HG02943 (cell line): ENCODE data around the gene GPATCH2.
"Not testable (repeated sequence)": the region's sequence is repeated elsewhere in the genome, so short reads cannot be mapped to it uniquely, and the experiment has no call there.

Source experiments
- ATAC-seq: cut with Tn5 transposase; IDR thresholded peaks from one replicate; pipeline ENCODE4 v1.9.1; 2021; ENCODE audit warnings: mild to moderate bottlenecking, low read depth, moderate library complexity; ENCODE audit not compliant: unreplicated experiment

GPATCH2 gene

DNA sequence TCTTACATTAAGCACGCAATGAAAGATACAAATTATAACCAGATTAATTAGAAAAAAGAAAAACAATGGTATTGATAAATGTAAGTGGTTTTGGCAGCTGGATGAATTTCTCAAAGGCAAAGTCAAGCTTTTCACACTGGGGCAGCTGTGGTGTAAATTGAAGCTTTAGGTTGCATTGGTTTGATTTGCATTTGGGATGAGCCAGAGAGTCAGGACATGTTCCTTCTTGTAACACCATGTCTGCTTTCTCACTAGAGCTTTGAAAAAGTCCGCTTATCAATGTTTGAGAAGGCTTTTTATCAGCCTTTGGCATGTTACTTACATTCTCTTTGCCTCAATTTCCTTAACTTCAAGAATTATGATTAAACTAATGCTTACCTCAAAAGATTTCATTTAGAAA is 173.9 kb downstream of the GPATCH2 start:
- no peak for ATAC-seq

DNA sequence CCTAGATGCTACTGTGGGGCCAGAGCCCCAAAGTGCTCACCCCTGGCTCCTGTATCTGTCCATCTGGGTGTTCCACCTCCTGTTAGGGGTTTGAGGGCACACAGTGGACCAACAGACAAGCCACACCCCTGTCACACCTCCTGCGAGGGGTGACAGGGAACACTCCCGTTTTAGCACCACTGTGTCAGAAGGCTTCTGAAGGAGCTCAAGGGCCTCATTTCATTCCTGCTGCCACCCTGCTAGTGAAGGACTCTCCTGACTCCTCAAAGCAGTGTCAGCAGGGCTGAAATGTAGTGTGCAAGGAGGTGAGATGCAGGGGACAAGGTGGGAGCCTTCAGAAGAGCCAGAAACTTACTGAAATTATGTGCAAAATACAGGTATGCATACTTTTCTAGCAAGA is 174.6 kb downstream of the GPATCH2 start:
- ATAC-seq, result no peak

DNA sequence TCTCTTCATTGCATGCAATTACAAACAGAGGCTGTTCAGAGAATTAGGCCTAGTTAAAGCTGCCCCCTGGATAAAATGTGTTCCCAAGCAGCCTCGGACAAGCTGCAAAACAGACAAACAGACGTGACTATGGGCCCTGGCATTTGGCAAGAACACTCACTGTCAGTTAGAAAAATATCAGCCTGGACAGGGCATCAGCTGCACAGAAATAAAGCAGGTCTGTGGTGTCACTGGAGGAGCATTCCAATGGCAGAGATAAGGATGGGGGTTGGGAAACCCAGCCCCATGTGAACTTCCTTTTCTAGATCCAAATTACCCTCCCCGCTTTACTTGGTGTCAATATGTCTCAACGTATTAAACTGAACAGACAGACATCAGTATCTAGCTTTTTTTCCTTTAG is 177.1 kb downstream of the GPATCH2 start:
- no peak for ATAC-seq

DNA sequence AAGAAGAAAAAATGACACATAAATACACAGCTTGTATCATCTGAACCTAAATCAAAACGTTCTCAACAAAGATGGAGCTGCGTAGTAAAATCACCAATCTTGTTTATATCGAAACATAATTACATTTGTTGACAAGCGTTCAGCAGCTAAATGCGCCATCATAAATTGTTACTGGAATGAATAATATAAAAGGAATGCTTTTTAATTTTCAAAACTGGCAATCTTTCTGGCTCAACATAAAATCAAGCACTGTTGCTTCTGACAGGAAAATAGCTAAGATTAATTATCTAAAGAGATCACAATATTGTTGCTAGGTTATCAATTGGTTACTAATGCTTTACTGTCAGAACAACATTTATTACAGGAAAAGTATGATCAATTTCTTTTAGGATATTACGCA is 181.5 kb downstream of the GPATCH2 start:
- ATAC-seq, result no peak

DNA sequence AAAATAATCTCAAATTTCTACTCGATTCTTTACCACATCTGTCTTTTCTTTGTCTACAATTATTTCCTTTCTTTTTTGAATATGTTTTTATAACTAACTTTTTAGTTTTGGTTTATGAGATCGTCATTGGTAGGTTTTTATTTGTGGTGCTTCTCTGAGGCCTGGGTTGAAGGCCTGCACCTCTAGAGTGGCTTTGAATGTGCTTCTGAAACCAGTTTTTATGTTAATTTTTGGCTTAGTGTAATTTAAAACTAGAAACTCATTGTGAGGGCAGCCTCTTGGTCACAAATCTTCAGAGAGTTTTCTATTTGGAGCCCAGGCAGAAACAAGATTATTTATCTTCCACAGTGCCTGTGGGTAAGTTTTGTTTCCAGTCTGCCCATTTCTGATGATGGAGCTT is 187.0 kb downstream of the GPATCH2 start:
- ATAC-seq, result no peak

DNA sequence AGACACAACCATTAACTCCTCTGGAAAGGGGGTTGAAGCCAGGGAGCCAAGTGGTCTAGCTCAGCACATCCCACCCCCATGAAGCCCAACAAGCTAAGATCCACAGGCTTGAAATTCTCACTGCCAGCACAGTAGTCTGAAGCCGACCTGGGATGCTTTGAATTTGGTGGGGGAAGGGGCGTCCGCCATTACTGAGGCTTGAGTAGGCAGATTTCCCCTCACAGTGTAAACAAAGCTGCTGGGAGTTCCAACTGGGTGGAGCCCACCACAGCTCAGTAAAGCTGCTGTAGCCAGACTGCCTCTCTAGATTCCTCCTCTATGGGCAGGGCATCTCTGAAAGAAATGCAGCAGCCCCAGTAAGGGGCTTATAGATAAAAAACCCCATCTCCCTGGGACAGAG is 193.5 kb downstream of the GPATCH2 start:
- ATAC-seq, result no peak

DNA sequence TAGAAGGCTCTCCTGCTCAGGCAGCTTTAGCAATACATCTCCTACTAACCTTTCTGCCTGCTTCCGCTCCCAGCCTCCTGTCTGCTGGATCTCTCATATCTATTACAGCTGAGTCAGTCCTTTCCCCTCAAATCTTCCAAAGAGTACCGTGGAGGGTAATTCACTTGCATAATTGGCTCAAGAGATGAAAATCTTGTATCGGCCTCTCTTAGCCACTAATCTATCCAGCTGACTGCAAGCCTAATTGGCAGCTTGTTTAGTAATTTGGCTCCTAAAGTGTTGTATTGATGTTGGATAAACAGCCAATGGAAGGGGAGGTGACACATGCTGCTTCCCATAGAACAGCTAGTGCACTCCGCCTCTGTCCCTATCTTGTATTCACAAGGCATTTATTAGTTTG is 195.7 kb downstream of the GPATCH2 start:
- no peak for ATAC-seq

DNA sequence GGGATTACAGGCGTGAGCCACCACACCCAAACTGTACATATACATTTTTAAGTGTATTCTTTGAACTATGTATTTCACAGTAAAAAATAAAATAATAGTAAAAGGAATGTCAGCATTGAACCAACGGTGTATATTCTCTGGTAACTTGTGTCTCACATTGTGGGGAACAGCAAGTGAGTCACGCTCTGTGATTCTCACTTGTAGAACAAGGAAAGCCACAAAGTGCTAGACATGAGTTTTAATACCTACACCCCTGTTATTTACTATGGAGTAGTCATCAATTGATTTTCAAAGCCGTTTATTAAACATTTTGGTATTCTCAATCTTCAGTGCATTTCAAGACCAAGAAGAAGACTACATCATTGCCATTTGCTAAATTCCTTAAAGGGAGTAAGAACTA is 197.2 kb downstream of the GPATCH2 start:
- ATAC-seq, result no peak

DNA sequence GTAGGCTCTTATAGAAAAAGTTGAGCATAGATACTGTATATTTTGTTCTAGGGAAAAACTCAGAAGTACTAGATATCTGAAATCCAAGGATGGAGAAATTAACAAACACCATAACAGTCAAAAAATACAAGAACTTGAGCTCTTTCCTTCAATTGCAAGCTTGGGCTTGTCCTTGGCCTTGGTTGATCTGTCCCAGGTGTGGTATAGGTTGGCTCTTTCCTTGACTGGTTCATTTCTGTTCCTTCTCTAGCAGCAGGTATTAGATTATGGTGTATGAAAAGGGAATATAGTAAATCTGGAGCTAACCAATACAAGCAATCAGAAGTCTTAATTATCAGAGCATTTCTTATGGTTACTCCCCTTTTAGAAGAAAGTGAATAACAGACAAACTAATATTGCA is 198.6 kb downstream of the GPATCH2 start:
- no peak for ATAC-seq

DNA sequence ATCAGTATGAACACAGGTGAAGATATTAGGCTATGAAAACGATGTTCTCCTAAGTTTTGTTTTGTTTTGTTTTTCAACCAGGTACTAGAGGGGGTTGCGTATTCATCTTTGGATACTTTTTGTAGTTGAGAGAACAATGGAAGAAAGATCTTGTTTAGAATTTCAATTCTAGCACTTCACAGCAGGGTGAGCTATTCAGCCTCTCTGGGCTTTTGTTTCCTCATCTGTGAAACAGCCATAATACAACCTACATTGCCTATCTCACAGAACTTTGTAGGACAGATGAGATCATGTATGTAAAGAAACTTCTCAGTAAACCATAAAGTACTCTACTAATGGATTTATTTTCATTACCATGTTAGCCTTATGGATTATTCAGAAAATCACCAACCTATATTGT is 199.5 kb downstream of the GPATCH2 start:
- no peak for ATAC-seq

DNA sequence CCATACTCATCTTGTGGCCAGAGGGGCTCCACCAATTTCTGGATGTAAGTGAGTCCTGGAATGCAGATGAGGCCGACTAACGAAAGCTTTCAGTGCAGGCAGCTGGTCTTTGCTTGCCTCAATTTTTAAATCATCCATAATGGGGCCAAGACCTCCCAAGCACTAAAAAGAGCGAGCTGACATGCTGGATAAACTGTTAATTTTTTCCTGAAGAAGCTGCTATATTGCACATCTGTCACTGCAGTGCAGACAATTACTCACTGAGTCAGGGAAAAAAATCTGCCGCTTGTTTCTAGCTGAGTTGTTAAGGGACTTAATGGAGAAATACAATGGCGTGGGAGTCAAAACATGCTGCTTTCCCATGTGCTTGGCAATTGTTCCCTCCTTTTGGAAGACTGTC is 205.5 kb downstream of the GPATCH2 start:
- no peak for ATAC-seq

DNA sequence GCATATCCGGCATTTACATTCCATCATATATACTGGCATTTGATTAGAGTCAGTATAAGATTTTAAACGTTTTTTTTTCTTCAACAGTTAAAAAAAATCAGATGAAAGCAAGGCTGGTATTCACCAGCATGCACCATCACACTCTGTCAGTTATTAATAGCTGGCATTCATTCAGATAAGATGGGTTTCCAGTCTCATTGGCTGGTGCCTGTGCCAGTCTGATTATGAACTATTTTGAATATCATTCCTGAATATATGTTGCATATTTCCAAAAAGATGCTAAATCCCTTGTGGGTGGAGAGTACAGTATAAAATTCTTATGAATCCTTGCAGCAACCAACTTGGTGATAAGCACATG is 211.7 kb downstream of the GPATCH2 start:
- no peak for ATAC-seq

DNA sequence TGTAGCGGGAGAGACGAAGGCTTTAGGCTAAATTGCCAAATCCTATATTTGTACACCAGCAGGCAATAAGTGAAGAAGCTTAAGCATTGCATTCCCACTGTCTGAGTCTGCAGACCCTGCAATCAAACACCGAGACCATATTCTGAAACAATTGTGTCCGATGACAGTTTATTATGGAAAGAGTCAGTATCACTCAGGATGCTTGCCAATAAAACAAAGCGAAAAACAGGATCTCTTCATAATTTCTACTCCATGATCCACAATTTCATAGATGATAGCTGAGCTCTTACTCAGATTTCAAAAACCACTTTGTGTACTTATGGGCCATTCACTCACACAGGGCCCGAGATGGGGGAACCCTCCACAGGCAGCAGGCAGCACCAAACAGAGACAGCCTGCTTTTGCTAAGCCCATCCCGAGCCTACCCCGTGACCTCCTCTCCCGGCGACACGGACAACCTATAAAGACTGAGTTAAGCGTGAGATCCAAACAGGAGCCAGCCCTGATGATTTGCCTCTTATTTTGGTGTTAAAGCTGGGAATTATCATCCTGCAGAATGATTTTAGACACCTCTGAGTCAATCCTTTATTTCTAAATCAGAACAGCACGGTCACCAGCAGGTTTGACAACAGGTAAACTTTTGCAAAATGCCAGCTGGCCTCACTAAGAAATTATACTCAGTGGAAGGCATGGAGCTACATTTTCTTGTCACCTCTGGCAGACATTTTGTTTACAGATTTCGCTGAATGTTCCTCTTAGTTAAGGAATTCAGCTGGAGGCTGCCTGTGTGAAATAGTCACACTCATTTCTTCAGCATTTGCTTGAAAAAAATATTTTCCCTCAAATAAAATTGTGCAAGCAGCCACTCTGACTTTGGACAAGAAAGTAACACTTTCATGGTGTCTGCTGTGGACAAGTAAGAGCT is 212.4 kb downstream of the GPATCH2 start:
- ATAC-seq, result no peak

DNA sequence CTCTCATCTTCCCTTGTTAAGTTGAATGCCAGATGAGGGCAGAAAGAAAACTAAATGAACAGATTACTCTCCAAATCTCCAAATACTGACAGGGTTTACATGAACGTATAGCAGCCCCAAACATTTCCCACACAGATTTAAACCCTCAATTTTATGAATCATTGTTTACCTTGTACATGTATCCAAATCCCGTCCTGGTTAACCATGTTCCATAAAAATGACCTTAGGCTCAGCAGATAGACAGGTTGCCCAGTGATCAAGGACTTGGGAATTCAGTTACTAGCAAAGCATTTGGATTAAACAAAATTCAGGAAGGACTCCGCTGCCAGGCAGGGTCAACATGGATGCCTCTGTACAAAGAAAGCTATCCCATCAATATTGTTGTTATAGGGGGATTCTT is 213.5 kb downstream of the GPATCH2 start:
- no peak for ATAC-seq

DNA sequence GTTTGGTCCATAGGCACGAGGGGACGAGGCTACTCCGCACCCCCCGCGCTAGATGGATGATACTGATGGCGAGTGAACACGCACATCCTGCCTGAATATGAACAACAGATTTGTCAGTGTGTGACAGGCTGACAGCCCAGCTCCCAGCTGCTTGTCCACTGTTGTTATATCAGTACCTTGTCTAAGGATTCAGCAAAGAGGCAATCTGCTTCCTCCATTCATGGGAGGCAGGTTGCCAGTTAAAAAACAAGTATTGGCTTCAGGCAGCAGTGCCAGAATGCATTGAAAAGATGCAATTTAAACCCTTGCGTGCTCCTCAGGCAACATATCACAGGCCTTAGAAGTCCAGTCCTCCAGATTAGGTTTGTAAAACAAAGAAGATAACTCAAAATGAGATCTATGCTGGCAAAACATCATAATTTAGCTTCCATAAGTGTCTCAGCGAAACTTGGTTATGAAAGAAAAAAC is 223.3 kb downstream of the GPATCH2 start:
- no peak for ATAC-seq

DNA sequence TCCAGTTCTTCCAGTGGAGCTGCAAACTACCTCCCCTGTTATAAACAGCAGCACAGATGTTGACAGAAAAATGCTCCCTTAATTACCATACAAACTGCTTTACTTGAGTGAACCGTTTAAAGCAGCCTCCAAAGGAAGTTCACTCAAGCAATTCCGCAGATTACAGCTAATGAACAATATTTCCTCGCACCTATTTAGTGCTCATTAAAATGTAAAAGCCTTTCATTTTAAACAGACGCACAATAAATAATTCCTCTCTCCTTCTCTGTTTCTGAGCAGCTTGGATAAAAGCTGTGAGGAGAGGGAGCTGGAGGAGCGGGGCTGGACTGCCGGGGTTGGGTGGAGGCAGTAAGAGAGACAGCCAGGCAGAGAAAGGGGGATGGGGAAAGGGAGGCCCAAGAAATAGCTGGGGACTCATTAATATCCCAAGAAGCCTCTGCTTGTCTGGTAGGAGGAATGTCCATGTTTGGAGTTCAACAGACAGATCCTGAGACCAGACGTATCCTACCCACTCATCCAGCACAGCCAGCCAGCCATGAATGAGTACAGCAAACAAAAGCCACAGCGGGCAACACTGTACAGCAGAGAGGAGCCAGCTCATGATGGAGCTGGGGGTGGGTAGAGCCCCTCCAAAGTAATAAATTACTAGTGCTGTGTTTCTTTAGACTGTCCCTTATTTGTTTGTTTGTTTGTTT is 227.7 kb downstream of the GPATCH2 start:
- ATAC-seq, result no peak

DNA sequence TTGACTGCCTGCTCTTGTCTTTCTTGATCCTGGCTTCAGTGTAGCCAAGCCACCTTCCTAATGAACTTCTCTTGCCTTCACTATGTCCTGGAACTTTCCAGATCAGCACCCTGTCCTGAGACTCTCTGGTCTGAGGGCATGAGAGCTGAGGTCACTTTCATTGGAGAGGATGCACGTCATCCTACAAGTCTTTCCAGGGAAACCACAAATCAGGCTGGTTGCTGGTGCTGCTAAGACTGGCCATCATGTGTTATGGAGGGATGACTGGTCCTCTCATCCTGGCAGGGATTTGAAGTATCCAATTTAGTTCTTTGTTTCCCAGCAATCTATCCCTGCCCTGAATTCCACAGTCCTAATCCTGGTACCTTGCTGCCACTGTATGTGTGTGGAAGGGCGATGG is 228.6 kb downstream of the GPATCH2 start:
- no peak for ATAC-seq

DNA sequence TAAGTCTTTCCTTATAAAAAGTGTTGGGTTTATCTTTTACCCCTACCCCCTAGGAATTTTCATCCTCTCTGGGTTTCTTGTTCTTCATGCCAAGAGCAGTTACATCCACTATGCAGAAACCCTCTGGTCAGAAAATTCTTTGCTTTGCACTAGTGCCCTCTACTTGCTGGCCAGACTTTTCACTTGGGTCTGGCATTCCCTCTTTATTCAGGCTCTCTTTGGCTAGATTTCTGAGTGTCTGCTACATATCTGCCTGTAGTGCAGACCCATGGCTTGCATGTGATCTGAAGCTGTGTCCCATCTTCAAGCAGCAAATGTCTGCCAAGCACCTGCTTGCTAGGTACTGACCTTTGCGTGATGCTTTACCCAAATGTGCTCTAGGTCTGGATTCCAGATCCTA is 237.0 kb downstream of the GPATCH2 start:
- no peak for ATAC-seq

DNA sequence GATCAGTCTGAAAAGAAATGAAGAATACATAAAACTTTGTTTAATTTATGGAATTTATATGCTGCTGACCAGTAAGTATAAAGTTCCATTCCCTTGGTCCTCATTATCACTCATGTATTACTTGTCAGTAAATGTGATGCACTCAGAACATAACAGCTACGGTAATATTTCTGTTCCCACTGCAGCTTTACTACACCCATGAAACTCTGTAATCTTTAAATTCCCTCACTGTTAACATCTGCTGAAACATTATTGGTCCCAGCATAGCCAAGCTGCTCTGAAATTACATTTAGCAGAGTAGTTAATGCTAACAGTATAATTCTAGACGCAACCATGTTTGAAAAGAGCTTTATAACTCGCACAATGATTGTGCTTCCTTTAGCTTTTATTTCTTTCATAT is 238.4 kb downstream of the GPATCH2 start:
- ATAC-seq, result no peak

DNA sequence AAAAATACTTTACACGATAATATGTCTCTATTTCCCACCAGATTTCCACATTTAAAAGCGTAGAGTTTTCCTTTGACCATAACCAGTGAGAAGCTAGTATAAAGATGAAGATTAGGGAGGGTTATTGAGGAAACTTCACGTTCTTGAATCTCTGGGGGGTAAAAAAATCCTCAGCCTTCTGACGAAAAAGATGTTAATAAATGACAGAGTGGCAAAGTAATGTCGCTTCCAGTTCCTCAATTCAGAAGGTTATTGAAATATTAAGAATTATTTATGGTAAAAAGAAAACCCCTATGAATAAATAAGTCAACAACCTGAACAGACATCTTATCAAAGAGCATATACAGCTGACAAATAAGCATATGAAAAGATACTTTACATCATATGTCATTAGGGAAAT is 241.0 kb downstream of the GPATCH2 start:
- peak; percentile 63 for ATAC-seq

DNA sequence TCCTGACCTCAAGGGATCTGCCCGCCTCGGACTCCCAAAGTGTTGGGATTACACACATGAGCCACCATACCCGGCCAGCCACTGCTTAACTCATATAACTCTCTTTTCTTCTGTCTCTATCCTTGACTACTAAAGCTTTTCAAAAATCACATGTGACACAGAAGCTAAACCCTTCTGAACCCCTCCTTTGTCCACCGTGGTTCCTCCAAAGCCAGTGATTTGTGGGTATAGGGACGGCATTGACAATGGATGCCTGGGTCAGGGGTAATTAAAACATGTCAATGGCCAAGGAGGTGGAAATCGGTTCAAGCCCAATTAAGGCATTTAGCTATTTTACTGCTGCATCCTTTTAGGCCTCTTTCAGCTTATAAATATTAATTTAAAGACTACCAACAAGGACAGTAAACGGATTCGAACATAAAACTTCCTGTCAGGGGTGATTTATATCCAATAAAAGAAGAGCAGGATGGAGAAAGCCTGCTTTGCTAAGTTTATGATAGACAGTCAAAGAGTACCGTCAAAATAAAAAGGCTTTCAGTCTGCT is 242.3 kb downstream of the GPATCH2 start:
- ATAC-seq, result no peak

DNA sequence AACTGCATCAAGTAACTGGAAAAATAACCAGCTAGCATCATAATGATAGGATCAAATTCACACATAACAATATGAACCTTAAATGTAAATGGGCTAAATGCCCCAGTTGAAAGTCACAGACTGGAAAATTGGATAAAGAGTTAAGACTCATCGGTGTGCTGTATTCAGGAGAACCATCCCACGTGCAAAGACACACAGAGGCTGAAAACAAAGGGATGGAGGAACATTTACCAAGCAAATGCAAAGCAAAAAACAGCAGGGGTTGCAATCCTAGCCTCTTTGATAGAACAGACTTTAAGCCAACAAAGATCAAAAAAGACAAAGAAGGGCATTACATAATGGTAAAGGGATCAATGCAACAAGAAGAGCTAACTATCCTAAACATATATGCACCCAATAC is 249.1 kb downstream of the GPATCH2 start:
- not testable (repeated sequence) for ATAC-seq
